Left cardiac atrium (tissue), 4 donors: ENCODE data around the gene CD96. TPM values are rescaled to one million over a fixed set of nuclear protein-coding genes. Genes with fewer than 3 reads are reported as not detected.
"Not testable (repeated sequence)": the region's sequence is repeated elsewhere in the genome, so short reads cannot be mapped to it uniquely, and the experiment has no call there.

Source experiments
- ATAC-seq, 2 donors: fragments of 200-7000 bp; cut with Tn5 transposase; one replicate each; pipeline ENCODE4 v1.9.1; 2020; ENCODE audit warnings: mild to moderate bottlenecking in 2 of 2, moderate library complexity in 2 of 2
- DNase-seq: peaks from one replicate; pipeline ENCODE4 v3.0.0-alpha.2; 2020
- intact Hi-C, 2 donors: fragments of 100-400 bp; cut with DNase I; formaldehyde crosslinking; loops; one replicate each; pipeline versions ENCODE4 v1.14.1 to v1.15.1; 2022 to 2023
- total RNA-seq, 2 donors: library from RNA; stranded (reverse); fragmentation: NEBNext Ultra II Directional; extraction: Animal tissue kit (Norgen Biotek cat#: 25700); gene quantifications; one replicate each; pipeline ENCODE4 v1.2.1, GENCODE V29; 2021
- donor health status: DM: no; HTN: yes; CAD: no.
- donor health status: DM: no; HTN: yes; CAD: no; lungs with severe emphysema.
- donor health status: DM: yes; HTN: yes; CAD: no.
- donor health status: Dilated cardiomyopathy.

CD96 gene
- total RNA-seq, 2 donors from 2014 or later, result 1.6 to 2.9 TPM

DNA sequence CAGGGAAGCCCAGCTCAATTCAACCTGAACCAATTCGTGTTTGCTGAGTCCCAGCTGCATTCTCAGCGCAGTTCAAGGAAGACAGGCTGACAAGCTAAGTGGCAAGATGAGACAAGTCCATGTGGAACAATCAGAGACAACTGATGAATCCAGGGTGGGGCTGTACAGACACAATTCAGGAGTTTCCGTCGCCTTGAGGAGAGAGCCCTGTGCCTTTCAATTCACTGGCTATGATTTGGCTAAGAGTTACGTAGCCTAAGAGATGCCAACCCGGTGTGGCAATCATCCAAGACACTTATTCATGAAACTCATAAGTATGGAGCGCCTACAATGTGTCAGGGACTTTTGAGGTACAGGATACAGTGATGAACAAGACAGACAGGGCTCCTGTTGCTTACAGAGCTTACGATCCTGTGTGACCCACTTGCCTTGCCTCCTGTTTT is 68.6 kb downstream of the CD96 start:
- ATAC-seq, result no peak
- intact Hi-C loops, result no loop called here
- no peak for DNase-seq

- ATAC-seq (no peak), DNase-seq (no peak)
- intact Hi-C loops, result no loop called here
These were observed 71.3 kb downstream of the CD96 start for GRCh38 chr3:111613294-111613693.

DNA sequence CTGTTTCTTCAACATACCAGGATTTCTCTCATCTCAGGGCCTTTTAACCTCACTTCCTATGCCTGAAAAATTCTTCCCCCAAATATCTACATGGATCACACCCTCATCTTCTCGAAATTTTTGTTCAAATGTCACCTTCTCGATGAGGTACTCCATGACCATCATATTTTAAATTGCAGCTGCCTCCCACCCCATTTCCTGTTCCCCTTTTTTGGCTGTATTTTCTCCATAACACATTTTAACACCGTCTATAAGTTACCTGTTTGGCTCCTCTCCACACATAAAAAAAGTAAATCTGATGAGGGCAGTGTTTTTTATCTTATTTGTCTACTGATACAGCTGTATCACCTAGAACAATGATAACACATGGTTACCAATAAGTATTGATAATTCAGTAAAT is 73.9 kb downstream of the CD96 start:
- no peak for DNase-seq
- ATAC-seq, result no peak
- intact Hi-C loops, result no loop called here

- intact Hi-C loops, result no loop called here
- ATAC-seq (peak in 1 of 2 donors; percentile 55), DNase-seq (no peak)
These were observed 74.6 kb downstream of the CD96 start for GRCh38 chr3:111616417-111617105.

DNA sequence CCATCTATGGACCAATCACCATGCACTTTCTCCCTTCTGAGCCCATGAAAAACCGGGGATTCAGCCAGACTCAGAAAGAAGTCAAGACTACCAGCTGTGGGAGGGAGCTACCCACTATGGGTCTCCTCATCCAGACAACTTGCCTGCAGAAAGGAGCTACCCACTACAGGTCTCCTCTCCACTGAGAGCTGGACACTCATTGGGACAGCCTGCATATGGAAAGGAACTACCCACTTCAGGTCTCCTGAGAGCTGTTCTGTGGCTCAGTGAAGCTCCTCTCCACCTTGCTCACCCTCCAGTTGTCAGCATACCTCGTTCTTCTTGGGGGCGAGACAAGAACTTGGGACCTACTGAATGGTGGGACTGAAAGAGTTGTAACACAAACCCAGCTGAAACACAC is 75.4 kb downstream of the CD96 start:
- intact Hi-C loops, result no loop called here
- DNase-seq (no peak), ATAC-seq (no peak)

- ATAC-seq, result no peak
- DNase-seq, result no peak
- intact Hi-C loops, result no loop called here
These were observed 76.1 kb downstream of the CD96 start for GRCh38 chr3:111617912-111618601.

GRCh38 chr3:111618945-111619344 is 76.9 kb downstream of the CD96 start:
- no peak for DNase-seq
- intact Hi-C loops, result no loop called here
- no peak for ATAC-seq

- ATAC-seq (no peak), DNase-seq (no peak)
- intact Hi-C loops, result no loop called here
These were observed 77.8 kb downstream of the CD96 start for GRCh38 chr3:111619833-111620232.

DNA sequence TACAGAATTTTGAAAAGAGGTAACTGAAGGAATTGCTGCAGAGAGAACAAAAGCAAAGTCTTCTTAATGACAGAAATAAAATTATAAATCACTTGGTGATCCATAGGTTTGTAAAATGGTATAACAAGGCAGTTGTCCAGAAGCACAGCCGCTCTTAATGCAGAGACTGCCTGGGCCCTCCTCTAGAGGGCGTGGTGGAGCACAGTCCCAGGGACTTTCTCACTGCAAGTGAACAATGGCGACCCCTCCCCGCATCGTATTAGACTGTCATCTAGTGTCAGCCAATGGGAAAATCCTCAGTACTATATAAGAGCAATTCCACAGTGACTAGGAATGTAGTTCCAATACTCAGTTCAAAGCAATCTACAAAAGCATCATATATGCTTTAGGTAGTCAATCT is 79.5 kb downstream of the CD96 start:
- no peak for DNase-seq
- no peak for ATAC-seq
- intact Hi-C loops, result no loop called here

GRCh38 chr3:111627092-111627491 is 85.1 kb downstream of the CD96 start:
- DNase-seq (no peak), ATAC-seq (no peak)
- intact Hi-C loops, result no loop called here

GRCh38 chr3:111629018-111629417 is 87.0 kb downstream of the CD96 start:
- ATAC-seq, intact Hi-C loops, DNase-seq: not testable (repeated sequence)

DNA sequence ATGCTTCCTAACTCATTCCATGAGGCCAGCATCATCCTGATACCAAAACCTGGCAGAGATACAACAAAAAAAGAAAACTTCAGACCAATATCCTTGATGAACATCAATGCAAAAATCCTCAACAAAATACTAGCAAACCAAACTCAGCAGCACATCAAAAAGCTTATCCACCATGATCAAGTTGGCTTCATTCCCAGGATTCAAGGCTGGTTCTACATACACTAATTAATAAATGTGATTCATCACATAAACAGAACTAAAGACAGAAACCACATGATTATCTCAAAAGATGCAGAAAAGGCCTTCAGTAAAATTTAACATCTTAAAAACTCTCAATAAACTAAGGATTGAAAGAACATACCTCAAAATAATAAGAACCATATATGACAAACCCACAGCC is 88.6 kb downstream of the CD96 start:
- intact Hi-C loops, DNase-seq, ATAC-seq: not testable (repeated sequence)

GRCh38 chr3:111635403-111635802 is 93.4 kb downstream of the CD96 start:
- no peak for ATAC-seq
- intact Hi-C loops, result no loop called here
- DNase-seq, result no peak

- ATAC-seq (no peak), DNase-seq (no peak)
- intact Hi-C loops, result no loop called here
These were observed 94.4 kb downstream of the CD96 start for GRCh38 chr3:111636366-111636885.

DNA sequence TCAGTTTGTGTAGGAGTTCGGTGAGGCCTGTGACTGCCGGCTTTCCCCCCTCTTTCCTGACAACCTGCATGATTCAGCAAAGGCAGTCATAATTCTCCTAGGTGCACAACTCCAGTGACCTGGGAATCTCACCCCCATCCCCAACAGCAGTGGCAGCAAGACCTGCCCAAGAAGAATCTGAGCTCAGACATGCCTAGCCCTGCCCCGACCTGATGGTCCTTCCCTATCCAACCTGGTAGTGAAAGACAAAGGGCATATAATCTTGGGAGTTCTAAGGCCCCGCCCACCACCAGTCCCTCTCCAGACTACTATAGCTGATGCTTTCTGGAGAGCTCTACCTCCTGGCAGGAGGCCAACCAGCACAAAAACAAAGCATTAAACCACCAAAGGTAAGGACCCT is 97.3 kb downstream of the CD96 start:
- ATAC-seq (no peak), DNase-seq (no peak)
- intact Hi-C loops, result no loop called here

- intact Hi-C loops, result no loop called here
- ATAC-seq (no peak), DNase-seq (no peak)
These were observed 107.1 kb downstream of the CD96 start for GRCh38 chr3:111648991-111649579.

DNA sequence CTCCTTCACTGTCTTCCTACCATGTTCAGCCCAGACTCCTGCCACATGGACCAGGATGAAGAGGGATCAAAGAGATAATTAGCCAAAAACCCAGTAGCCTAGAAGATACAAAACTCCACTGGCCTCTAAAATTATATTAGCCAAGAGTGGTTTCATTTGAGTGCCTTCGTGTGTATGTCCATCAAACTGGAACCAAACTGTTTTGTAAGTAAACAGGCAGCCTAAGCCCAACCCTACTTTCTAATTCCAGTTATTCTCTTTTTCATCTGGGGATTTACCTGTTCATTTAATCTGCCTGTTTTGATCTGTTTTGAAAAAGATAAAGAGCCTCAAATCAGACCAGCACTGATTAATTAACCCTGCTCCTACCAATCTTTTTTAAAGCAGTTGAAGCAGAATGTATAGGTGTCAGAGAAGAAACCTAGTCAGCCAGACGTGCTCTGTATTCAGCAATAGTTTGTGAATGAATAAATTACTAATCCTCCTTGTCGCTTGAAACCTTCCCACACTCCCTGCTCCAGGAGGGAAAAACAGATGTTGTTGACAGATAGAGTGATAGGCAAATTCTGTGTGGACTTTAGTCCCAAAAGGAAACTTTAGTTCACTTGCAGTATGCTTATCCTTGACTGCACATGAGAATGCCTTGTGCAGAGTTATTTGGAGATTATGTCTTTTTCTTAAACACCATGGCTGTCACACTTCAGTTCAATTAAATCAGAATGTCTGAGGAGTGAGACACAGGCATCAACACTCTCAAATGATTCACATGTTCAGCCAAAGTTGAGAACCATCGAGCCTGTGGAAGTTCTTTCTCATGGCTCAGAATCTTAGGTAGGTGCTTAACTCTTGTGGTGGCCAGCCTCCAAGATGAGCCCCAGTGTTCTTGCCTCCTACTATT is 108.6 kb downstream of the CD96 start:
- intact Hi-C loops, result no loop called here
- ATAC-seq (no peak), DNase-seq (no peak)

DNA sequence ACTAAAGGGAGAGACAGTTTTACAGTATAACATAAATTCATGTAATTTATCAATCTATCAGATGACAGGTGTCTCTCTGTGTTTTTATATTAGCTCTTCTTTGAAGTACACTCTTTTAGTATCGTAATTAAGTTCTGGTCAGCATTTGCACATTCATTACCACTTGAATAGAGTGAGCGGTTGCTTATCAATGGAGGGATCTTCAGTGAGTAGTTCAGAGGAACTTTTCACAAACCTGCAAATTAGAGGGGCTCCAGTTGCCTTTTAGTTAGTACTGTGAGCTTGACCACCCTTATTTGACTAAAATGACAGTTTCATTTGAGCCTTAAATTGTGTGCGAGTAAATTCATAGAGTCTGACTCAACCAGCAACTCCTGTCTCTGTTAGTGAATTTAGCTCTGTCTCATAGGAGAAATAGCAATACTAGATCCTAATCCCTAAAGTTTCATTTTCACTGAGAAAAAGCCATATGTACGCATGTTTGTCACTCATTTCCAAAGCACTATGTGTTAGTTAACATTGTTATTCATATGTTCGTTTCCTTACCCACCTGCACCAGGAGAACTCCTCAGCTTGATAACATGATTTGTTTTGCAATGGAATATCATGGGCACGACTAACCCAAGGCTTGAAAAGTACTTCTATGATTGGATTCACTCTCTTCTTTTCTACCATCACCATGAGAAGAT is 110.6 kb downstream of the CD96 start:
- no peak for DNase-seq
- ATAC-seq, result no peak
- intact Hi-C loops, result no loop called here

DNA sequence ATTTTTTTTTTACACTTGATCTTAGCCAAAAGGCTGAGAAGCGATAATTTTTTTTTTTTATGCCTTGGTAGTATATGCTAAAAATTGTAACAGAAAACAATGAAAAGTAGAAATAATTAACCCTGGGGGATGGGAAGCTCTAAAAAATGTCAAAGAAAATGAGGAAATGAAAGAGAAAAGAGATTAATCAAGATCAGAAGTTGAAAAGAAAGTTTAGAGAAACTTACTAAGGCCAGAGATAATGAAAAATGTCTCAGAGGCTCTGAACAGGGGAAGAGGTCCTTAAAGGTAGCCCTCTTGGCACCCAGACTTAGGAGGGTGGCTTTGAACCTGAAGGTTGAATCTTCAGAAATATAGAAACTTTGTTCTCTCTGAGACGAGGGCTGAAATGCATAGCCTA is 111.8 kb downstream of the CD96 start:
- ATAC-seq (no peak), DNase-seq (no peak)
- intact Hi-C loops, result no loop called here
